Urinary bladder (tissue), 4 donors: ENCODE measurements around the gene ZNF79. TPM values are rescaled to one million over a fixed set of nuclear protein-coding genes. Genes with fewer than 3 reads are reported as not detected.
A peak's percentile ranks its signal among the peaks of the same experiment; 100 is the strongest.

Experiments used
- DNase-seq: peaks from one replicate; pipeline ENCODE4 v3.0.0-alpha.2; 2015; ENCODE audit errors: extremely low spot score
- H3K27ac ChIP-seq: one replicate; pipeline ENCODE4 v1.5.1; 2013; ENCODE audit warnings: low read depth, mild to moderate bottlenecking, moderate library complexity
- H3K36me3 ChIP-seq: one replicate; pipeline ENCODE4 v1.6.1; 2013; ENCODE audit warnings: mild to moderate bottlenecking, moderate library complexity; ENCODE audit not compliant: insufficient read depth
- H3K4me1 ChIP-seq: one replicate; pipeline ENCODE4 v1.6.1; 2013; ENCODE audit warnings: mild to moderate bottlenecking, moderate library complexity; ENCODE audit not compliant: insufficient read depth
- H3K4me3 ChIP-seq: one replicate; pipeline ENCODE4 v1.5.1; 2013; ENCODE audit warnings: low read depth, low read length
- whole genome bisulfite sequencing: extraction: QIAGEN DNeasy Blood & Tissue Kit; methylation state at CpG from one replicate; pipeline ENCODE4 v1.1.7; 2013; 5-methylcytosine and 5-hydroxymethylcytosine counted together
- polyA plus RNA-seq: library from polyadenylated mRNA; stranded (reverse); fragments of 200-250 nt; gene quantifications from one replicate; pipeline ENCODE4 v1.2.3, GENCODE V29; 2013
- total RNA-seq: library from RNA; depleted of rRNA; stranded (reverse); fragments of >200 nt; gene quantifications from one replicate; pipeline ENCODE4 v1.2.3, GENCODE V29; 2014
- donor health status: healthy with polysubstance abuse.
- donor health status: healthy.

The ZNF79 gene
- total and polyA plus RNA-seq, 2 donors, result 6.7 to 10.7 TPM

DNA sequence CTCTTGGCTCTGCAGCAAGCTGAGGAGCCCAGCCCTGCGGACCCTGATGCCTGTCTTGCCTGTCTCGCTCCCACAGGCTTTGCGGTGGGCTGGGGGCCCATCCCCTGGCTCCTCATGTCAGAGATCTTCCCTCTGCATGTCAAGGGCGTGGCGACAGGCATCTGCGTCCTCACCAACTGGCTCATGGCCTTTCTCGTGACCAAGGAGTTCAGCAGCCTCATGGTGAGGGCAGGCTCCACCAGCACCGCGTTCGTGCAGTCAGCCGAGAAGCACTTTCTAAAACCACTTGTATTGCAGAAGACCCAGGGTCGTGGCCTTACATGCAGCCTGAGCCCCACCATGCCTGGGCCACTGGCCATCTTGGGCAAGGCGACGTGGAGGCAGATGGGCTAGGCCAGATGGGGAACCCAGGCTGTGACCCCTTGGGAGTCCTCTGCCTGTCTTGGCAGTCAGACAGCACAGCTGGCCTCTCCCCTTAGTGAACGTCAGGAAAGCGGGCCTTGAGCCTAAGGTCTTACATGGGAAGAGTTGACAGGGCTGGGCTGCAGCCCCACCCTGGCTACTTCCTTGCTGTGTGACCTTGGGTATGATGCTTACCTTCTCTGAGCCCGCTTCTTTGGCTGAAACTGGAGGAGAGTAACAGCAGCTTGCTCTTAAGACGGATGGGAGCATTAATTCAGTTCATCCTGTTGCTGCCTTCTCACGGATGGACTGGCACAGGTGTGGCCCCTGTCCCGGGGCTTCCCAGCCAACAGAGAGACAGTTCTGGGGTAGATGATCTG lies 18.6 kb upstream of the ZNF79 start:
- no peaks in the 10 kb centered on the region for H3K36me3 ChIP-seq
- no peak for DNase-seq
- no peaks in the 10 kb centered on the region for H3K4me1 ChIP-seq
- H3K27ac ChIP-seq, result no peak overlapping the region
- H3K4me3 ChIP-seq, result no peak overlapping the region
- 85% methylated on average over 20 of the region's 20 CpGs for WGBS

GRCh38 chr9:127406799-127407491 lies 17.2 kb upstream of the ZNF79 start:
- H3K27ac ChIP-seq, result no peak overlapping the region
- peaks cover under 1% of the 10 kb centered on the region for H3K36me3 ChIP-seq
- WGBS, result 65% methylated on average over 13 of the region's 13 CpGs
- no peak for DNase-seq
- H3K4me3 ChIP-seq, result no peak overlapping the region
- H3K4me1 ChIP-seq, result no peaks in the 10 kb centered on the region

DNA sequence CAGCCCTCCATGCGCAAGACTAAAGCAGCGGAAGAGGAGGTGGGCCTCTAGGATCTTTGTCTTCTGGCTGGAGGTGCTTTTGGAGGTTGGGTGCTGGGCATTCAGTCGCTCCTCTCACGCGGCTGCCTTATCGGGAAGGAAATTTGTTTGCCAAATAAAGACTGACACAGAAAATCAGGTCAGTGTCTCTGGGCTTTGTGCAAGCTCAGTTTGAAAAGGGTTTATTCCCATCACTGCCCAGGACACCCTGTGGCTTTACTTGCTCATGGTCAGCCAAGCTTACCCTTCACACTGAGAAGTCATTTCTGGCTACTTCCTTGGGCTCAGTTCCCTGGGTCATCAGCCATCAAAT lies 16.7 kb upstream of the ZNF79 start:
- Histone ChIP-seq H3K4me1 (no peaks in the 10 kb centered on the region), H3K36me3 (peaks cover 2% of the 10 kb centered on the region), H3K27ac (no peak overlapping the region), H3K4me3 (no peak overlapping the region)
- 44% methylated on average over 6 of the region's 6 CpGs for WGBS
- DNase-seq, result no peak

DNA sequence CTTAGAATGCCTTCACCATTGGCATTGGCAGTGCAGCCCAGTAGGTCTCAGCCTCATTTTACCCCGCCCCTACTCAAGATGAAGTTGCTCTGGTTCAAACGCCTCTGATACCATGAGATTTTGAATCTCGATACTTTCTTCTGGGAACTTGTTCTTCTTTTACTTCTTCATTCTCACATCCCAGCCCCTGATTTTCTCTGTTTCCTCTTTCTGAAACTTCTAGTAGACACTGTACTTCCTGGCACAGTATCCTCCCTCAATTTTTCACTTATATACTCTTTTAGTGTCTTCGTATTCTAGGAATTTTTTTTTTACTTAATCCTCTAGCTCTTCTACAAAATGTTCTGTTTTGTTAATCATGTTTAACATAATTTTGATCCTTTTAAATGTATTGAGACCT lies 13.1 kb upstream of the ZNF79 start:
- 85% methylated on average over 4 of the region's 4 CpGs for WGBS

GRCh38 chr9:127415141-127415540 lies 9.0 kb upstream of the ZNF79 start:
- H3K36me3 ChIP-seq, result peaks cover 2% of the 10 kb centered on the region
- WGBS, result 50% methylated on average over 4 of the region's 4 CpGs
- no peak for DNase-seq
- no peak overlapping the region for H3K4me3 ChIP-seq
- no peaks in the 10 kb centered on the region for H3K4me1 ChIP-seq
- H3K27ac ChIP-seq, result peak overlapping the region; percentile 48

More for the DNA sequence above, 13.1 kb upstream of the ZNF79 start:
- Histone ChIP-seq H3K36me3 (peaks cover 2% of the 10 kb centered on the region), H3K27ac (no peak overlapping the region), H3K4me3 (no peak overlapping the region), H3K4me1 (no peaks in the 10 kb centered on the region)
- DNase-seq, result no peak

DNA sequence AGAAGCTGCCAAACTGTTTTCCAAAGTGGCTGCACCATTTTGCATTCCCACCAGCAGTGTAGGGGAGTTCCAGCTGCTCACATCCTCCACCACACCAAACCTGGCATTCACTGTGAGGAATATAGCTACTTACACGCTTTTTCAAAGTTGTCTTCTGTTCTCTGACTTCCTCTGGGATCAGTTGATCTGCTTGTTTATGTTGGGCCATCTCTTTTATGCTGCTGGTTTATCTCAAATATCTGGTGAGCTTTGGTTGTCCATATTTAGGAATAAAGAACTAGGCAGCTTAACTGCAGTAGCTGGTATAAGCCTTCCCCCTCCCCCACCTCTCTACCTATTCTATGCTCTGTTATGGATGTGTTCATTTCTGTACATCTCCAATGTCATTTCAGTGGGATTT lies 8.5 kb upstream of the ZNF79 start:
- no peak overlapping the region for H3K27ac ChIP-seq
- no peak overlapping the region for H3K4me3 ChIP-seq
- peaks cover 2% of the 10 kb centered on the region for H3K36me3 ChIP-seq
- 41% methylated on average over 1 of the region's 1 CpG for WGBS
- H3K4me1 ChIP-seq, result no peaks in the 10 kb centered on the region
- DNase-seq, result no peak

- WGBS, result 71% methylated on average over 15 of the region's 15 CpGs
- Histone ChIP-seq H3K4me3 (no peak overlapping the region), H3K36me3 (no peaks in the 10 kb centered on the region), H3K27ac (no peak overlapping the region), H3K4me1 (no peaks in the 10 kb centered on the region)
- DNase-seq, result no peak
These were observed 6.8 kb upstream of the ZNF79 start for GRCh38 chr9:127417131-127418036.

DNA sequence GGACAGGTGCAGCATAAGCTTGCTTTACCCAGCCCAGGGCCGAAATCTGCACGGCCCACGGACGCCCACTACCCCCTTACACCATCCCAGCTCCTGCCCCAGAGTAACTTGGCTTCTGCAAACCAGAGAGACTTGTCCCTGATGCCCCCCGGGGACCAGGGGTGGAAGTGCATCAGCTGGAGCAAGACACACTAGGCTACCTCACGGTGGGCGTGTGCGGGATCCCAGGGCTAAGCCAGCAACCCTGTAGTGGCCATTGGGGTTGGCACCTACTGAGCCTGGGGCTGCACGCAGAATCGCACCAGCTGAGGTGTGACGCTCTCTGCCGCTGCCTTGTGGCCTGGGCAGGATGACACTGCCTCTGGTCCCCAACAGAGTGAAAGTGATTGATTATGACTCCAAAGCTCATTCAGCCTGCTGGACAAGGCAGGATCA lies 6.1 kb upstream of the ZNF79 start:
- no peak for DNase-seq
- 68% methylated on average over 12 of the region's 12 CpGs for WGBS
- no peak overlapping the region for H3K4me3 ChIP-seq
- H3K27ac ChIP-seq, result no peak overlapping the region
- no peaks in the 10 kb centered on the region for H3K36me3 ChIP-seq
- H3K4me1 ChIP-seq, result no peaks in the 10 kb centered on the region

GRCh38 chr9:127419348-127419747 lies 4.8 kb upstream of the ZNF79 start:
- no peak for DNase-seq
- Histone ChIP-seq H3K4me1 (no peaks in the 10 kb centered on the region), H3K27ac (no peak overlapping the region), H3K36me3 (no peaks in the 10 kb centered on the region), H3K4me3 (no peak overlapping the region)
- WGBS, result 74% methylated on average over 6 of the region's 6 CpGs

DNA sequence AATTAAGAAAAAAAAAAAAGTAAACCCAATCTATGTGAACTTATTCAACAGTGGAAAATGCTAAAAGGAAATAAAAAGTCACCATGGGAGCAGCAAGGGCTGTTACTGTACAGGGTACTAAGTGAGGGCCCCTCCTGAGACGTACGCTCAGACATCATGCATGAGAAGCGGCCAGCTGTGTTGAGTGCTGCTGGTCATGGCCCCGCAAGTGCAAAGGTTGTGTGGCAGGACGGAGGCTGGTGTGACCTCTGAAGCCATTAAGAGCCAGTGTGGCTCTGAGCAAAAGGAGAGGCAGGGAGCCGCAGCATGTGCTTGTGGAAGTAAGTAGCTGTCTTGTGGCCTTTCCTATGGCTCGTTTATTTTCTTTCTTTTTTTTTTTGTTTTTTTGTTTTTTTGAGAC lies 3.1 kb upstream of the ZNF79 start:
- Histone ChIP-seq H3K27ac (no peak overlapping the region), H3K4me3 (no peak overlapping the region), H3K4me1 (no peaks in the 10 kb centered on the region), H3K36me3 (no peaks in the 10 kb centered on the region)
- no peak for DNase-seq
- 89% methylated on average over 7 of the region's 7 CpGs for WGBS

- WGBS, result 80% methylated on average over 10 of the region's 10 CpGs
- Histone ChIP-seq H3K27ac (no peak overlapping the region), H3K4me3 (no peak overlapping the region), H3K4me1 (no peaks in the 10 kb centered on the region), H3K36me3 (no peaks in the 10 kb centered on the region)
- DNase-seq, result no peak
These were observed 1.9 kb upstream of the ZNF79 start for GRCh38 chr9:127422133-127422782.

DNA sequence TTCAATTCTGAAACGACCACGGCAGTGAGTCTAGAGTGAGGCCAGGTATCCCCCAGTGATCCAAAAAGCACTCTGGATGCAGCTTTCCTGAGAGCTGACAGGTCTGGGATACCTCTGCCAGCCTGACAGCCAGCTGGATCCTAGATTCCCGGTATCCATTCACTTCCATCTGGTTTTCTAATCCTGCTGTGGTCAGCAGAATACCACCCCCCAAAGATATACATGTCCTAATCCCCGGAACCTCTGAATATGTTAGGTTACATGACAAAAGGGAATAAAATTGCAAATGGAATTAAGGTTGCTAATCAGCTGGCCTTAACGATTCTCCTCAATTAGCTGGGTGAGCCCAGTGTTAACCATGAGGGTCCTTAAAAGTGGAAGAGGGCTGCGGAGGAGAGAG lies 1.4 kb upstream of the ZNF79 start:
- Histone ChIP-seq H3K27ac (peak overlapping the region; percentile 77), H3K36me3 (no peaks in the 10 kb centered on the region), H3K4me3 (peak overlapping the region; percentile 81), H3K4me1 (no peaks in the 10 kb centered on the region)
- no peak for DNase-seq
- WGBS, result 25% methylated on average over 6 of the region's 6 CpGs

DNA sequence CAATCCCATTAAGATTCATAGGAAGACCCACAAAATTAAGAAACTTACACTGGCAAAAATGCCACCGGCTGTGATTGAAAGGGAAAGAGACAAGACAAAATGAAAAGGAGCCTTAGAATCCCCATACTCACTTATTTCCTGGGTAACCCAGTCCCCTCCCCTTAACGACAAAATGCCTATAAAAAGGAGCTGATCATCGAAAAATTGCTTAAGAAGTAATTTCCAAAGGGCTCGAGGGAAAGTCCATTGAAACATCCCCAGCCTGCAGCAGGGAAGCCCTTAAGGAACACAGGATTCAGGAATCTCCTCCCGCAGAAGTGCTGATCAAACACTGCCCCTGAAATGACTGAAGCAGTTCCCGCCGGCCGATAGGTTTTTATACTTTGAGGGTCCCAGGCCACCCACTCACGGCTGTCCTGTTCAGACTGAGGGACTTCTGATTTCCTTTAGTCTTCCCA lies 677 bp upstream of the ZNF79 start:
- H3K4me3 ChIP-seq, result peak overlapping the region; percentile 81
- H3K36me3 ChIP-seq, result no peaks in the 10 kb centered on the region
- H3K4me1 ChIP-seq, result no peaks in the 10 kb centered on the region
- H3K27ac ChIP-seq, result peak overlapping the region; percentile 77
- no peak for DNase-seq
- WGBS, result under 1% methylated on average over 9 of the region's 9 CpGs
